MM.1S (cell line): ENCODE data around the gene DLAT.

Source experiments
- CTCF ChIP-seq: fragments of 300-600 bp; sonication (generic); IDR thresholded peaks from 2 replicates; pipeline ENCODE4 v1.5.1; 2016; ENCODE audit warnings: antibody characterized with exemption, low read length, mixed read lengths
- EZH2 ChIP-seq: fragments of 300-600 bp; sonication (generic); optimal IDR thresholded peaks from 2 replicates; pipeline ENCODE3; 2017; ENCODE audit warnings: low read depth, mild to moderate bottlenecking, antibody characterized with exemption, low read length, mixed read lengths
- EZH2phosphoT487 ChIP-seq: fragments of 300-600 bp; sonication (generic); IDR thresholded peaks from 2 replicates; pipeline ENCODE4 v1.6.1; 2018; ENCODE audit warnings: antibody characterized with exemption, low read length

GRCh38 chr11:112016765-112017376 is 8.3 kb upstream of the DLAT start:
- no peak for TF ChIP-seq CTCF
- TF ChIP-seq EZH2, result no peak
- TF ChIP-seq EZH2phosphoT487, result no peak
